ENCODE results near the gene GTF2H4. TPM values are rescaled to one million over a fixed set of nuclear protein-coding genes. Genes with fewer than 3 reads are reported as not detected.

GTF2H4 gene
- total RNA-seq, 1 donor = 10.9 TPM

GRCh38 chr6:30881392-30882203 is 26.4 kb upstream of the GTF2H4 start:
- H3K27me3 ChIP-seq (ENCODE audit: insufficient read depth, low read length) = no peaks in the 10 kb centered on the region
- H3K9me3 ChIP-seq (ENCODE audit: low read depth, low read length) = no peaks in the 10 kb centered on the region
- DNase-seq (ENCODE audit: insufficient read length, low spot score, missing footprints) = peak; percentile 87
- no peaks in the 10 kb centered on the region for H4K20me1 ChIP-seq (ENCODE audit: insufficient read depth, low read length)
- H3K4me1 ChIP-seq (ENCODE audit: insufficient read depth, low read length) = peaks cover 32% of the 10 kb centered on the region
- H3K36me3 ChIP-seq (ENCODE audit: insufficient read depth, low read length) = no peaks in the 10 kb centered on the region
- peaks cover 17% of the 10 kb centered on the region for H3K79me2 ChIP-seq (ENCODE audit: insufficient read depth, low read length)
- no peak overlapping the region for H2AFZ ChIP-seq (ENCODE audit: low read length)
- no peak overlapping the region for H3K27ac ChIP-seq (ENCODE audit: low read depth, low read length)
- H3K4me3 ChIP-seq (ENCODE audit: insufficient read depth, low read length) = no peak overlapping the region
- TF ChIP-seq CTCF (IDR thresholded peaks at IDR 0.05; ENCODE audit: extremely low read depth, low read depth, low read length) = no peak
- H3K4me2 ChIP-seq (ENCODE audit: insufficient read depth, low read length) = no peak overlapping the region

- TF ChIP-seq CTCF (IDR thresholded peaks at IDR 0.05; ENCODE audit: extremely low read depth, low read depth, low read length) = no peak
- H3K27ac ChIP-seq (ENCODE audit: low read depth, low read length) = no peak overlapping the region
These were observed 25.7 kb upstream of the GTF2H4 start for GRCh38 chr6:30882204-30882758.

GRCh38 chr6:30882759-30883684 is 25.0 kb upstream of the GTF2H4 start:
- no peaks in the 10 kb centered on the region for H3K36me3 ChIP-seq (ENCODE audit: insufficient read depth, low read length)
- H4K20me1 ChIP-seq (ENCODE audit: insufficient read depth, low read length) = no peaks in the 10 kb centered on the region
- H3K4me3 ChIP-seq (ENCODE audit: insufficient read depth, low read length) = no peak overlapping the region
- no peak overlapping the region for H2AFZ ChIP-seq (ENCODE audit: low read length)
- no peak overlapping the region for H3K27ac ChIP-seq (ENCODE audit: low read depth, low read length)
- peaks cover 17% of the 10 kb centered on the region for H3K79me2 ChIP-seq (ENCODE audit: insufficient read depth, low read length)
- H3K27me3 ChIP-seq (ENCODE audit: insufficient read depth, low read length) = no peaks in the 10 kb centered on the region
- H3K4me1 ChIP-seq (ENCODE audit: insufficient read depth, low read length) = peaks cover 34% of the 10 kb centered on the region
- no peak overlapping the region for H3K4me2 ChIP-seq (ENCODE audit: insufficient read depth, low read length)
- TF ChIP-seq CTCF (IDR thresholded peaks at IDR 0.05; ENCODE audit: extremely low read depth, low read depth, low read length) = no peak
- no peaks in the 10 kb centered on the region for H3K9me3 ChIP-seq (ENCODE audit: low read depth, low read length)
- DNase-seq (ENCODE audit: insufficient read length, low spot score, missing footprints) = peak; percentile 81

More at GRCh38 chr6:30882204-30882758, 25.7 kb upstream of the GTF2H4 start:
- Histone ChIP-seq H3K4me2 (ENCODE audit: insufficient read depth, low read length) (no peak overlapping the region), H3K79me2 (ENCODE audit: insufficient read depth, low read length) (peaks cover 17% of the 10 kb centered on the region), H3K4me1 (ENCODE audit: insufficient read depth, low read length) (peaks cover 33% of the 10 kb centered on the region), H4K20me1 (ENCODE audit: insufficient read depth, low read length) (no peaks in the 10 kb centered on the region), H3K27me3 (ENCODE audit: insufficient read depth, low read length) (no peaks in the 10 kb centered on the region), H3K9me3 (ENCODE audit: low read depth, low read length) (no peaks in the 10 kb centered on the region), H2AFZ (ENCODE audit: low read length) (no peak overlapping the region), H3K4me3 (ENCODE audit: insufficient read depth, low read length) (no peak overlapping the region), H3K36me3 (ENCODE audit: insufficient read depth, low read length) (no peaks in the 10 kb centered on the region)
- DNase-seq (ENCODE audit: insufficient read length, low spot score, missing footprints) = peak; percentile 88
